Activated T-cell treated with anti-CD3 and anti-CD28 coated beads for 1 hour (primary cell): Measurements from ENCODE around the gene NSF.

Source experiments
- DNase-seq: peaks from one replicate; pipeline ENCODE4 v3.0.0-alpha.2; 2020; ENCODE audit warnings: low read depth

NSF gene

GRCh38 chr17:46717999-46718398 is 127.5 kb downstream of the NSF start:
- DNase-seq, result no peak

- no peak for DNase-seq
Observed at GRCh38 chr17:46719891-46720290, 129.4 kb downstream of the NSF start.

GRCh38 chr17:46720408-46720807 is 129.9 kb downstream of the NSF start:
- DNase-seq, result no peak

- DNase-seq, result no peak
Observed at GRCh38 chr17:46722662-46723285, 132.3 kb downstream of the NSF start.

GRCh38 chr17:46726206-46726605 is 135.7 kb downstream of the NSF start:
- no peak for DNase-seq

GRCh38 chr17:46727572-46728348 is 137.3 kb downstream of the NSF start:
- DNase-seq, result no peak

- DNase-seq, result no peak
Observed at GRCh38 chr17:46730026-46730425, 139.6 kb downstream of the NSF start.

GRCh38 chr17:46730679-46731078 is 140.2 kb downstream of the NSF start:
- no peak for DNase-seq

GRCh38 chr17:46732160-46732559 is 141.7 kb downstream of the NSF start:
- no peak for DNase-seq

GRCh38 chr17:46732754-46733398 is 142.4 kb downstream of the NSF start:
- DNase-seq, result no peak

GRCh38 chr17:46733837-46734475 is 143.5 kb downstream of the NSF start:
- DNase-seq, result no peak

GRCh38 chr17:46736100-46736499 is 145.6 kb downstream of the NSF start:
- no peak for DNase-seq

GRCh38 chr17:46737326-46737725 is 146.9 kb downstream of the NSF start:
- DNase-seq, result no peak

- no peak for DNase-seq
Observed at GRCh38 chr17:46738544-46738943, 148.1 kb downstream of the NSF start.

- no peak for DNase-seq
Observed at GRCh38 chr17:46739982-46740381, 149.5 kb downstream of the NSF start.

GRCh38 chr17:46741122-46741730 is 150.8 kb downstream of the NSF start:
- no peak for DNase-seq

- no peak for DNase-seq
Observed at GRCh38 chr17:46742565-46743270, 152.2 kb downstream of the NSF start.

GRCh38 chr17:46744441-46744840 is 154.0 kb downstream of the NSF start:
- no peak for DNase-seq

GRCh38 chr17:46745376-46745775 is 154.9 kb downstream of the NSF start:
- no peak for DNase-seq

GRCh38 chr17:46751425-46751824 is 161.0 kb downstream of the NSF start:
- no peak for DNase-seq

- DNase-seq, result no peak
Observed at GRCh38 chr17:46753776-46754175, 163.3 kb downstream of the NSF start.
